ENCODE results near the gene ARHGEF18.
A peak's percentile ranks its signal among the peaks of the same experiment; 100 is the strongest.
"Not testable (repeated sequence)": the region's sequence is repeated elsewhere in the genome, so short reads cannot be mapped to it uniquely, and the experiment has no call there.

ARHGEF18 gene

DNA sequence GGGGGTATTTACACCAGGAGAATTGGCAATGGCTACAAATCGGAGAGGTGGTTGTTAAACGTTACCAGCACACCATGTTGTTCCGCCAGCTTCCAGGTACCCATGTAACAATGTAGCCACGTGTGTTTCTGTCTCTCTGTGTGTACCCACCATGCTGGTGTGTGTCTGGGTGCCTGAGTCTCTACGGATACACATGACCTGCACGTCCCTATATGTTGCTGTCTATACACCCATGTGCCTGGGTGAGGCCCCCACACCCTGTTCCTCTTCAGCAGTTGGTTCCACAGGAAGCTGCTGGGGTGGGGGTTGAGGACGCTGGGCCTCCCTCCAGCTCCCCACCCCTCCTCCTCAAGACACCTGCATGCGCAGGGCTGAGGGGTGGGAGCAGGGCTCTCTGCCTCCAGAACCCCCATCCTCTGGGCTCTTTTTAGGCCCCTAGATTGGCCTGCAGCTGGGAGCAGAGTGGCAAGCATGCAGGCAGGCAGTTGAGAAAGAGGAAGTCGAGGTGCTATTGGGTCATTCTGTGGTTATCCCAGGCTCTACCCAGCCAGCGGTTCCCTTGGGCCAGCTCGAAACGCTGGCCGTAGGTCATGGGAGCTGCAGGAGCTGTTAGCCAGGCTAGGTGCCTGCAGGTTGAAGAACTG lies at the start of gene ARHGEF18:
Gene ARHGEF18, plus strand, starts transcription at position 351 of the 644 bp plus-strand sequence. CDS start 13,954 bp downstream, outside the sequence.
- peak; percentile 24 for DNase-seq (ENCODE audit: low read depth)

GRCh38 chr19:7301525-7301924 lies 47.2 kb upstream of the ARHGEF18 start:
- no peak for DNase-seq (ENCODE audit: low read depth)

GRCh38 chr19:7303470-7303869 lies 45.3 kb upstream of the ARHGEF18 start:
- DNase-seq (ENCODE audit: low read depth): no peak

- DNase-seq (ENCODE audit: low read depth): no peak
These were observed 44.5 kb upstream of the ARHGEF18 start for GRCh38 chr19:7304200-7304599.

- DNase-seq (ENCODE audit: low read depth): no peak
These were observed 41.0 kb upstream of the ARHGEF18 start for GRCh38 chr19:7307590-7308218.

DNA sequence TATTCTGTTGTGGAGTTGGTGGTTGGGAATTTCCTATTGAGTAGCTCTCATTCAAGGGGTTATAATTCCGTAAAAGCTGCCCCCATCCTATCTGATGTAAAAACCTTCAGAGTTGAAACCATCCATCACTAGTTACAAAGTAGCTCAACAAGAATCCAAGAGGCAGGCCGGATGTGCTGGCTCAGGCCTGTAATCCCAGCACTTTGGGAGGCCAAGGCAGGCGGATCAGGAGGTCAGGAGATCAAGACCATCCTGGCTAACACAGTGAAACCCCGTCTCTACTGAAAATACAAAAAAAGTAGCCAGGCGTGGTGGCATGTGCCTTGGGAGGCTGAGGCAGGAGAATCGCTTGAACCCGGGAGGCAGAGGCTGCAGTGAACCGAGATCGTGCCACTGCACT lies 40.4 kb upstream of the ARHGEF18 start:
- not testable (repeated sequence) for DNase-seq (ENCODE audit: low read depth)

GRCh38 chr19:7311911-7312310 lies 36.8 kb upstream of the ARHGEF18 start:
- DNase-seq (ENCODE audit: low read depth): no peak

DNA sequence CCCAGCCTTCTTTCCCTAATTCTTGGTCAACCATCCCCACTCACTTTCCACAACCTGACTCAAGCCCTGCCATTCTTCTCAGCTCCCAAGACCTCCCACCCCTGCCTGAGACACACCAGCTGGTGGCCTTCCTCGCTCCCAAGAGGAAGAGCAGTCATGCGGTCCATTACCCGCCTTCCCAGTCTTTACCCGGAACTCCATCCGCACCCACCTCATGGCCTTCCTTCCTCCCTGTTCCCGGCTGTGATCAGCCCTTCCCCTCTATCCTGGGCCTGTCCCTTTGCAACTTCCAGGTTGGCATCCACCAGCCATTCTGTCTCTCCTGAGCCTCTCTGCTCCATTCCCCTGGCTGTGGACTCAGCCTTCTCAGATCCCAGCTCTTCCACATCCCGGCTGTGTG lies 35.9 kb upstream of the ARHGEF18 start:
- no peak for DNase-seq (ENCODE audit: low read depth)

GRCh38 chr19:7318176-7318575 lies 30.6 kb upstream of the ARHGEF18 start:
- no peak for DNase-seq (ENCODE audit: low read depth)

GRCh38 chr19:7326105-7326877 lies 22.4 kb upstream of the ARHGEF18 start:
- no peak for DNase-seq (ENCODE audit: low read depth)

GRCh38 chr19:7327802-7328201 lies 20.9 kb upstream of the ARHGEF18 start:
- DNase-seq (ENCODE audit: low read depth): no peak

DNA sequence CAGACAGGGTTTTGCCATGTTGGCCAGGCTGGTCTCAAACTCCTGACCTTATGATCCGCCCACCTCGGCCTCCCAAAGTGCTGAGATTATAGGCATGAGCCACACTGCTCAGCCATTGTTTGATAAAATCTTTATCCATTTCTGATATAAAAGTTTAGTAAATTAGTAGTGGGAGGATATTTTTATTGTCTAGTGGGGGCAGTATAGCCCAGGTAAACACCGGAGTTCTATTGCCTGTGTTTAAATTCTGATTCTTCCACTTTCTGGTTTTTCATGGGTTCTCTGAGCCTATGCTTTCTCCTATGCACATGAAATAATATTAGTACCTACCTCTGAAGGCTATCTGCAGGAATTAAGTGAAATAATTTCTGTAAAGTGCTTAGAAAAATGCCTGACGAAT lies 20.1 kb upstream of the ARHGEF18 start:
- DNase-seq (ENCODE audit: low read depth): no peak

GRCh38 chr19:7331446-7331845 lies 17.3 kb upstream of the ARHGEF18 start:
- no peak for DNase-seq (ENCODE audit: low read depth)

GRCh38 chr19:7333198-7334118 lies 15.3 kb upstream of the ARHGEF18 start:
- no peak for DNase-seq (ENCODE audit: low read depth)

DNA sequence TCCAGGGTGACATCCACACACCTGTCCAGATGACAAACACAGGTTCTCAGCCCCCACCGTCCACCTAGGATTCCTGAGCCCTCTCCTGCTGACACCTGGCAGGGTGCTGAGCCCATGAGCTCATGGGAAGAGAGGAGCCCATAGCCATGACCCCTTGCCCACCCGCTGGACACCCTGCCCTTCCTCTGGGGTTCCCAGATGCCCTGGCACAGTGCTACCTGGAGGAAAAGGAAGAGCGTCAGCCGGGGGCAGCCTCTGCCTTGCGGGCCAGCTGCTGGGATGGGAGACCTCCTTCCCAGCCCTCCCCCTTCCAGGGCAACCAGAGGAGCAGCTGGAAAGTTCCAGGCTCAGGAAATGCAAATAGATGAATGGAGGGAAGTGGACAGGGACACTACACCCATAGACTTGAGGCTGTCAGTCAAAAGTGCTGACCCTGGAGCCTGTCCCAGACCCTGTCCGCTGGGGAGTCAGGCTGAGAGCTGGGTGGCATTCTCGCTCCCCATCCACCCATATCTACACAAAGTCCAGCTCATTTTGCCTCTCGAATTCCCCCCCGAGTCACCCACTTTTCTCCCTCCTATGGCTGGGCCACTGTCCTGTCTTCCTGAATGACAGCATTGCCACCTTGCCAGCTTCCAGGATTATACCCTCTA lies 12.3 kb upstream of the ARHGEF18 start:
- DNase-seq (ENCODE audit: low read depth): no peak

DNA sequence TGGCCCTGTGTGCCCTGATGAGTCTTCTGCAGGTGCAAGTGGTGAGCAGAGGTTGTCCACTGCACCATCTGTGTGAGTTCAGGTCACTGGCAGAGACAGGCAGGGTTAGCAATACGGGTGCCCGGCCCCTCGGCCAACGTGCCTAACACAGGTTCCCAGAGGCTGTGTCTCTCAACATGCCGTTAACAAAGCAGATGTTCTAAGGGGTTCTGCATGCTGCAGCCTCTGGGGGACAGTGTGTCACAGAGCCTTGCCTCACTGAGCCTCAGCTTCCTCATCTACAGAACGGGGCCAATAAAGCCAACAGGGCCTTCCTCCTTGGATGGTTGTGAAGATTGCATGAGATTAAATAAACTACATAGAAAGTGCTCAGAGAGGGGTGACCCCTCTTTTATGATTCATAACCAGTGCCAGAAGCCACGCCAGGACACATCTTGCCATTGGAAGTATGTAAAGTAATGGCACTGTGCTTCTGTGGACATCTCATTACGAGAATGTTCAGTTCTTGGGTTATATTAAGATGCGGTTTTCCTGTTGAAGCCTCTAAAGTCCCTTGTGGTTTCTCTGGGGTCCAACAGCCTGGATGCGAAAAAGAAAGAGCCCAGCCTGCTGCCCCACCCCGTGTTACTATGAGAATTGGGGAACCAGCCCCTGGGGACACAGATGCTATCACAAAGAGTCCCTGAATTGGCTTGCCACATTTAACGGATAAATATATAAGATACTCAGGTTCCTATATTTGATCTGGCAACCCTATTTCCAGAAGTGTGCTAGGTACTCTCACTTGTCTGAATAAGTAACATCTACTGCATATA lies 11.2 kb upstream of the ARHGEF18 start:
- DNase-seq (ENCODE audit: low read depth): no peak

DNA sequence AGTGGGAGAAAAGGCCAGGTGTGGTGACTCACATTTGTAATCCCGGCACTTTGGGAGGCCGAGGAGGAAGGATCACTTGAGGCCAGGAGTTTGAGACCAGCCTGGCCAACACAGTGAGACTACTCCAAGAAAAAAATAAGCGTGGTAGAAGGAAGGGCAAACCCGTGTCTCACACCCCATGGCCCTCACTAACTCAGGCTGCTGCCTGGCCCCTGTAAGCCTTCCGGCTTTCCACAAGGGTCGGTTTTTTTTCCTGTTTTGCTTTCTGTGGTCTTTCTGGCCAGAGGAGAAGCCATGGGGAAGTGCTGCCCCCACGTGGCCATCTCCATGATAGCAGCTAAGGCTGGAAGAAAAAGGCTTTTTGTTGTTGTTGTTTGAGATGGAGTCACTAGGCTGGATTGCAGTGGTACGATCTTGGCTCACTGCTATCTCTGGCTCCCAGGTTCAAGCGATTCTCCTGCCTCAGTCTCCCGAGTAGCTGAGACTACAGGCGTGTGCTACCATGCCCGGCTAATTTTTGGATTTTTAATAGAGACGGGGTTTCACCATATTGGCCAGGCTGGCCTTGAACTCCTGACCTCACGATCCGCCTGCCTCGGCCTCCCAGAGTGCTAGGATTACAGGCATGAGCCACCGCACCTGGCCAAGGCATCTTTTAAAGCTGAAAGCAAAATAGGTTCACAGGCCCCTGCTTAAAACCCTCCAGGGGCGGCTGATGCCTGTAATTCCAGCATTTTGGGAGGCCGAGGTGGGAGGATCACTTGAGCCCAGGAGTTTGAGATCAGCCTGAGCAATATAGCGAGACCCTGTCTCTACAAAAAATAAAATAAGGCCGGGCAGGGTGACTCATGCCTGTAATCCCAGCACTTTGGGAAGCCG lies 7.5 kb upstream of the ARHGEF18 start:
- DNase-seq (ENCODE audit: low read depth): peak; percentile 76

GRCh38 chr19:7342143-7342542 lies 6.6 kb upstream of the ARHGEF18 start:
- DNase-seq (ENCODE audit: low read depth): no peak

- DNase-seq (ENCODE audit: low read depth): no peak
These were observed 2.2 kb upstream of the ARHGEF18 start for GRCh38 chr19:7346488-7346971.

All from activated T-helper 9 cell treated with anti-CD3 and anti-CD28 coated beads, Interleukin-2, amount 50 U/mL, for 16 hours (primary cell).